Cerebellar cortex (tissue), 1 donor: ENCODE data around the gene ALOX12B.
"Not testable (repeated sequence)": the region's sequence is repeated elsewhere in the genome, so short reads cannot be mapped to it uniquely, and the experiment has no call there.

ENCODE experiments used
- DNase-seq: peaks from one replicate; pipeline ENCODE4 v3.0.0-alpha.2; 2015; ENCODE audit warnings: low spot score

ALOX12B gene

GRCh38 chr17:8118769-8119580 is 31.5 kb upstream of the ALOX12B start:
- DNase-seq = peak; percentile 95

- peak; percentile 68 for DNase-seq
Measured at GRCh38 chr17:8117980-8118768, 30.7 kb upstream of the ALOX12B start, which contains the start of gene ALOXE3. TSS of gene ALOXE3 (minus strand) at chr17:8118514. CDS start at chr17:8117990, 524 bp downstream.

GRCh38 chr17:8117367-8117979 is 30.0 kb upstream of the ALOX12B start:
- peak; percentile 23 for DNase-seq

- DNase-seq = no peak
Measured at GRCh38 chr17:8116776-8117175, 29.3 kb upstream of the ALOX12B start.

GRCh38 chr17:8110907-8111306 is 23.4 kb upstream of the ALOX12B start:
- no peak for DNase-seq

- no peak for DNase-seq
Measured at GRCh38 chr17:8110456-8110804, 22.9 kb upstream of the ALOX12B start.

GRCh38 chr17:8109661-8110455 is 22.3 kb upstream of the ALOX12B start:
- peak; percentile 46 for DNase-seq

GRCh38 chr17:8108972-8109660 is 21.6 kb upstream of the ALOX12B start:
- no peak for DNase-seq

GRCh38 chr17:8106980-8107379 is 19.5 kb upstream of the ALOX12B start:
- DNase-seq = not testable (repeated sequence)

- DNase-seq = no peak
Measured at GRCh38 chr17:8105957-8106398, 18.5 kb upstream of the ALOX12B start.

GRCh38 chr17:8104911-8105310 is 17.4 kb upstream of the ALOX12B start:
- no peak for DNase-seq

- no peak for DNase-seq
Measured at GRCh38 chr17:8103549-8103948, 16.0 kb upstream of the ALOX12B start.

GRCh38 chr17:8101721-8102120 is 14.2 kb upstream of the ALOX12B start:
- no peak for DNase-seq

- DNase-seq = no peak
Measured at GRCh38 chr17:8100763-8101162, 13.2 kb upstream of the ALOX12B start.

- DNase-seq = no peak
Measured at GRCh38 chr17:8100111-8100510, 12.6 kb upstream of the ALOX12B start.

- DNase-seq = no peak
Measured at GRCh38 chr17:8096541-8096940, 9.0 kb upstream of the ALOX12B start.

GRCh38 chr17:8095361-8095760 is 7.8 kb upstream of the ALOX12B start:
- DNase-seq = no peak

GRCh38 chr17:8091033-8091687 is 3.6 kb upstream of the ALOX12B start:
- no peak for DNase-seq

- no peak for DNase-seq
Measured at GRCh38 chr17:8089728-8090127, 2.2 kb upstream of the ALOX12B start.

GRCh38 chr17:8087952-8088230 is 375 bp upstream of the ALOX12B start:
- DNase-seq = no peak

- no peak for DNase-seq
Measured at GRCh38 chr17:8084250-8084649, 3.3 kb downstream of the ALOX12B start.
